ENCODE measurements around the gene CAPN5.
"Not testable (repeated sequence)": the region's sequence is repeated elsewhere in the genome, so short reads cannot be mapped to it uniquely, and the experiment has no call there.

GRCh38 chr11:77061258-77061657, 5.5 kb upstream of the CAPN5 start:
- not testable (repeated sequence) for TF ChIP-seq EZH2phosphoT487 (IDR thresholded peaks at IDR 0.05; ENCODE audit: borderline replicate concordance, low read length)
- TF ChIP-seq, protein P1, sequence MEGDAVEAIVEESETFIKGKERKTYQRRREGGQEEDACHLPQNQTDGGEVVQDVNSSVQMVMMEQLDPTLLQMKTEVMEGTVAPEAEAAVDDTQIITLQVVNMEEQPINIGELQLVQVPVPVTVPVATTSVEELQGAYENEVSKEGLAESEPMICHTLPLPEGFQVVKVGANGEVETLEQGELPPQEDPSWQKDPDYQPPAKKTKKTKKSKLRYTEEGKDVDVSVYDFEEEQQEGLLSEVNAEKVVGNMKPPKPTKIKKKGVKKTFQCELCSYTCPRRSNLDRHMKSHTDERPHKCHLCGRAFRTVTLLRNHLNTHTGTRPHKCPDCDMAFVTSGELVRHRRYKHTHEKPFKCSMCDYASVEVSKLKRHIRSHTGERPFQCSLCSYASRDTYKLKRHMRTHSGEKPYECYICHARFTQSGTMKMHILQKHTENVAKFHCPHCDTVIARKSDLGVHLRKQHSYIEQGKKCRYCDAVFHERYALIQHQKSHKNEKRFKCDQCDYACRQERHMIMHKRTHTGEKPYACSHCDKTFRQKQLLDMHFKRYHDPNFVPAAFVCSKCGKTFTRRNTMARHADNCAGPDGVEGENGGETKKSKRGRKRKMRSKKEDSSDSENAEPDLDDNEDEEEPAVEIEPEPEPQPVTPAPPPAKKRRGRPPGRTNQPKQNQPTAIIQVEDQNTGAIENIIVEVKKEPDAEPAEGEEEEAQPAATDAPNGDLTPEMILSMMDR (IDR thresholded peaks at IDR 0.05; ENCODE audit: low read depth, low read length, poor library complexity, severe bottlenecking): not testable (repeated sequence)
